HG03354 (cell line): ENCODE measurements around the gene ANKS6.

Experiments
- ATAC-seq: cut with Tn5 transposase; IDR thresholded peaks from one replicate; pipeline ENCODE4 v1.9.1; 2021; ENCODE audit warnings: mild to moderate bottlenecking; ENCODE audit not compliant: unreplicated experiment, poor library complexity, severe bottlenecking

ANKS6 gene

GRCh38 chr9:98743818-98744611 is 52.3 kb downstream of the ANKS6 start:
- ATAC-seq: no peak

- ATAC-seq: no peak
Measured at GRCh38 chr9:98743329-98743728, 53.0 kb downstream of the ANKS6 start.

DNA sequence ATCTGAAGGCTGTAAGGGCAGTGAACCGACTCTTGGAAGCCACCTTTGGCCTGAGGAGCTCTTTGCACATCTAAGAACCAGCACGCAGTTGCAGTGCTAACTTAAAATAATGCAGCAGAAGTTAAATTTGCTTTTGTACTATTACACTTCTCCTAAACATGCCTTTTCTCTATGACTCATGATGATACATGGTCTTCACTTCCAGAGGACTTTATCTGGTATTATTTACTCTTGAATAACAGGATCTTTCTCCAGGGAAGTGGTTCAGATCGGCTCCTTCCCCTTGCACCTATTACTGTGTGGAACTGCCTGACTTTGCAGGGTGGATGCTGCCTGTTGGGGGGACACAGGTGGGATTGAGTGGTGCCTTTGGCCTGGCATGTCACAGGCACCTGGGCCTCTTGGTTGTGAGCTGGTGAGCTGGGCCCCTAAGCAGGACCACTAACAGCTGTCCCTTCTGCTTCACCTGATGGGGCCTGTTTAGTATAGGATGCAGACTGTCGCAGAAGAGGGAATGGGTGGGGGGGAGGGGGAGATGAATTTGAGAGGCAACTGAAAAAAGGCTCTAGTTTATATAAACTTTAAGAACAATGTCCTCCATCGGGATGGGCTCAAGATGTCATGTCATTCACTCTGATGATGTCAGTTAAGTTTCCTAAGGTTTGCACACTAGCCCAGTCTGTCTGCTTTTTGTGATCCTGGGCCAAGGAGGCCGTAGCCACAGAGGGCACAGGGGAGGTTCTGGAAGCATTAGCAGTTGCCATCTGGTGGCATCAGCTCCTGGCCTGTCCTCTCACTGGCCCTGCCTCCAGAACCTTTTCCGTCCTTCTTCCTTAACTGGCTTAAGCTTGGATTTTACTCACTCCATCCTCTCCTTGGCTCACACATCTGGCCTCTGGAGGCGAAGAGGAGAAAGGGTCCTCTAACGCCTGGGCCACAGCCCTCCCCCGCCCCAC is 53.8 kb downstream of the ANKS6 start:
- ATAC-seq: no peak

DNA sequence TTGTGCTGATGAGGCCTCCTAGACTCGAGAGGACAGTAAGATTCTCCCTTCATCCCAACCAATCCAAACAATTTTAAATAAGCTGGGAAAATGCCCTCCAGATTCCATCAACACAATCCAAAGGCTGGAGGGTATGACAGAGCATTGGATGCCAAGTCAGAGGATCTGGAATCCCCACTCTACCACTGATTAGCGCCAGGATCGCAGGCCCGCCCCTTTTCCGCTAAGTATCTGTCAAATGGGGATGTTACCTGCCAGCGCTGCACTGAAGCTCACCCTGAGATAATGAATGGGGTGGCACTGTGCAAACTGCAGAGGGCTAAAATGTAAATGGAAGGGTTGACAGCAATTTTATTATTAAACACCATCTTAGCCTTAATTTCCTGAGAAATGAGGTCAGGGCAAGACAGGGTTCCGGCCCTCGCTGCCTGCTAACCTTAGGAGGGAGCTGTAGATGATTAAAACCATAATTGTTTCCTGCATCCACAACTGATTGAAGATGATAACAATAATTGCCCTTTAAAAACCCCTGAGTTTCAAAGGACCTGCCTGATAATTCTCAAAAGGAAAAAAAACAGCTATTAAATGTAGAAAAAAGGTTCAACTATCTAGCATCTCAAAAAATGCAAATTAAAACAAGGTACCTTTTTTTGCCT is 56.0 kb downstream of the ANKS6 start:
- ATAC-seq: no peak

DNA sequence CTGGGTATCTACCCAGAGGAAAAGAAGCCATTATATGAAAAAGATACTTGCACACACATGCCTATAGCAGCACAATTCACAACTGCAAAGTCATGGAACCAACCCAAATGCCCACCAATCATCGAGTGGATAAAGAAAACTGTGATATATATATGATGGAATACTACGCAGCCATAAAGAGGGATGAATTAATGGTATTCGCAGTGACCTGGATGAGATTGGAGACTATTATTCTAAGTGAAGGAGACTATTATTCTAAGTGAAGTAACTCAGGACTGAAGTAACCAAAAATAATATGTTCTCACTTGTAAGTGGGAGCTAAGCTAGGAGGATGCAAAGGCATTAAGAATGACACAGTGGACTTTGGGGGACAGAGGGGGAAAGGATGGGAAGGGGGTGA is 57.6 kb downstream of the ANKS6 start:
- no peak for ATAC-seq

- ATAC-seq: no peak
Measured at GRCh38 chr9:98736226-98736625, 60.1 kb downstream of the ANKS6 start.

DNA sequence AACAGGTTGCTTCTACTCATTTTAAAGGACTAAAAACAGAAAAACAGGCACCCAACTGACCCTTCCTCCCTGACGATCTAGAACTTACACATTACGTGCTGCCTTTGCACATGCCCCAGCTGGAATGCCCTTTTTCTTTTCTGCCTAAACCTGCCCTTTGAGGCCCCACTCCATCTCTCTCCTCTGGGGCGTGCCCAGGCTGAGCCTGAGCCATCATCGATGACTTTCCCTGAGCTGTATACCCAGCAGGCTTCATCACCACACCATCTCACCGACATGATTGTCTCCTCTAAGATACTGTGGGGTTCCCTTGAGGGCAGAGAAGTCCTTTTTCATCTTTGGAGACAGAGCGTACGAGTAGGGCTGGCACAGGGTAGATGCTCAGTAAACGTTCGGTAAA is 63.6 kb downstream of the ANKS6 start:
- no peak for ATAC-seq

DNA sequence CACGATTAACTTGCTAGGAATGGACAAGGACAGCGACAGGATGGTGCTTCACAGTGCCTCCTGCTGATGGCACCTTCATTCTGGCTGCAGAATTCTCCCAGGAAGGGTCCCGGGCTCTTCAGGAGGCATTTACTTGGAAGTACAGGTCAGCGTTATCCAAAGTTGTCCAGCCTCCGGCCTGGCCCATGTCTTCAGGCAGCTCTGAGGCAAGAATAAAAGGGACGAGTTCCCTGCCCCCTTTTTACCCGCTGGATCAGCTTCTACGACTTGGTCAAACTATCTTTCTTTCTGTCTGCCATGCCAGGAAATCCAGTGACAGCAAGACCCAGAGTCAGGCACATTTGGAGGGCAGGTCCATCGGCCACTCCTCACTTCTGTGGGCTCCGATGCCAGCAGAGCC is 64.3 kb downstream of the ANKS6 start:
- no peak for ATAC-seq

DNA sequence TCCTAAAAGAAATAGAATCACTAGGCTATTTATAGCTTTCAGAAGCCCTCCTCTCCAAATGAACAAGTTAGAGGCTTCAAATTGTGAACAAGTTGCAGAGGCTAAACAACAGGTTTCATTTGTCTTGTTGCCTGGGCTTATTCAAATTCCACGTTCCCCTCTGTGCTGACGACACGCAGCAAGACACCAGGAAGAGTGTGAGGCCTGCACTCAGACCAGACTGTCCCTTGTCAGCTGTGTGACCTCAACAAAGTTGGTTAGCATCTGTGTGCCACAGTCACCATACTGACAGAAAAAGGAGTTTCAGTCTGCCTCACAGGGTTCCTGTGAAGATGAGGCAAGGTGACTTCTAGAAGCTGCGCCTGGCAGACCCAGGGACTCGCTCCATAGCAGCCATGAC is 65.5 kb downstream of the ANKS6 start:
- no peak for ATAC-seq

DNA sequence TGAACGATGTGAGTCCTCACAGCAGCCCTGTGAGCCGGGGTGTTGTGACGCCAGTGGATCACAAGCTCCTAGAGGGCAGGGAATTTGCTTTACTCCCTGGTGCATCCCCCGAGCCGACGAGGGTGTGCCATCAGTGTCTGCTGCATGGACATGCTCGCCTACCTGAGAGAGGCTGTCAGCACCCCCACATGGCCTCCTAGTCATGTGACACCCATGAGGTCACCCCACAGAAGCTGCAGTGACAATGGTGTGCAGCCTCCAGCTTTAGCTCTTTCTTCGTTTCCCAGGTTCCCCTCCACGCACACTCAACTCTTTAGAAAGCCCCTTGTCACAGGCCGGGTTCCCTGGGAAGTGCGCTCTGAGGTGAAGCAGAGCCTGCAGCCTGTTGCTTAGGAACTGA is 67.9 kb downstream of the ANKS6 start:
- no peak for ATAC-seq

GRCh38 chr9:98727428-98727827 is 68.9 kb downstream of the ANKS6 start:
- no peak for ATAC-seq

DNA sequence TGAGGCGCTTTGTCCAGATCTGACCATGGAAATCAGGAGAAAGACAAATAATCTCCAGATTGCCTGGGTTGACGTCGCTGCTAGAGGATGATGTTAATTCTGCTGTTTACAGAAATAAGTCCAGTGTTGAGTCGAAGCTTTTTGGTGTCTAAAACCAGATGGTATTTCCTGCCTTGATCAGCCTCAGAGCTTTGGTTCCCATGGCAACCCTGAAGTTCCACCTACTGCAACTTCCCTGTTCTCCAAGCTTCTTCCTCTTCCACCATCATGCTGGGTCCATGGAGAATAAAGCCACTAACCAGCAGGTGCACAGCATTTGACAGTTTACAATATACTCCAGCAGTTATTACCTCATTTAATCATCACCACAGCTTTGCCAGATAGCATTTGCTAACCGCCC is 69.6 kb downstream of the ANKS6 start:
- ATAC-seq: no peak

DNA sequence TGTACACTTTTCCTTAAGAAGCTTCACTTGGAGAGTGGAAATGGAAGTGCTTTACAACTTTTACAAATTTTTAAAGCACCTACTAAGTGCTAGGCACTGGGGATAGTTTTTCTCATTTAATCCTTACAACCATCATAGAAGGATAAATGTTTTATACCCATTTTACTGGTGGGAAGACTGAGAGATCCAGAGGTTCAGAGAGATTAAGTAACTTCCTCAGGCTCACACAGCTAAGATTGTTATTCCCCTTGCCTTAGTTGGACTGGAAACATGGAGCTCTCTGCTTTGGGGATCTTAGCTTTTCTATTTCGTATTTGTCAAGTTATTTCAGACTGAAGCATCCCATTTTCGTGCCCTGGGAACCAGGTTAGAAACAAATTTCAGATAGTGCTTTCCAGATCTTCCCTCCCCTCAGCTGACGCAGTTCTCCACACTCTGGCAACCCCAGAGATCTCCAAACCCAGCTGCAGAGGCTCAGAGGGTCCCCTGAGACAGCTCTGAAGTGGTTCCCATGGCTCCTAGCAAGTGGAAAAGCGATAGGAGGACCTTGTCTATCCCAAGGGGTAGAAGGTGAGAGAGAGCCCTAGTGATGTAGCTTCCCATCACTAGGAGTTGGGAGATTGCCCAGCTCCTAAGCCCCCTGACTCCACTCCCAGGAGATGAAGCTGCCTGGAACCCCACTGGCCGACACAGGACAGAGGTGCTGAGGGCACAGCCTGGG is 71.4 kb downstream of the ANKS6 start:
- ATAC-seq: no peak

DNA sequence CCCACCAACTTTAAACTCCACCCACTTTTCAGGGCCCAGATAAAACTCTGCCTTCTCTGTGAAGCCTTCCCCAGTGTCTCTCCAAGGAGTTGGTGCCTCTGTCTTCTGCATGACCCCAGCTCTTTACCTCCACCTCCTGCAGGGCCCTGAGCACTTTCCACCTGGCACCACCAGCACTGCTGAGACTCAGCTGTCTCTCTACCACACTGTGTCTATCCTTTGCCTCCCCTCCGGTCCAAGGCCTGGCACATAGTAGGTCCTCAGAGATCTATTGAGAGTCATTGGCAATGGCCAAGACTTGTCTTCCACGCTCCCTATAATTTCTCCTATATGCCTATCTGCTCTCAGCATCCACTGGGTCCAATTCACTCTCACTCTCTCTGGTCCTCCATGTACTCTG is 74.7 kb downstream of the ANKS6 start:
- no peak for ATAC-seq

DNA sequence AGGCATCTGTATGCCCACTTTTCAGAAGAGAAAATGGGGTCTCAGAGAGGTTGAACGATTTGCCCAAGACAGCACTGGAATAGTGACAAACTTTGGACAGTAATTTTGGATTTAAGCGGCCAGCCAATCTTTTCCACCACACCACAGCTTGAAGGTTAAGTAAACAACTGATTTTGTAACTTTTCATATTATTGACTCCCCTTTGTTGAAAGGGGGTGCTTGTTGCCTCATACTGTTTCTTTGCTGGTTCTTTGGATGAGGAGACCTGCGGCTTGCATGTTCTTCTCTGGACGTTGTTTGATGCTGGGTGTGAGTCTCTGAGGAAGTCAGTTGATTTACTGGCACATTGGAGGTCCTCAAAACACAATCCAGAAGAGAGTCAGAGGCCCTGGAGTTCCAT is 76.0 kb downstream of the ANKS6 start:
- ATAC-seq: no peak

DNA sequence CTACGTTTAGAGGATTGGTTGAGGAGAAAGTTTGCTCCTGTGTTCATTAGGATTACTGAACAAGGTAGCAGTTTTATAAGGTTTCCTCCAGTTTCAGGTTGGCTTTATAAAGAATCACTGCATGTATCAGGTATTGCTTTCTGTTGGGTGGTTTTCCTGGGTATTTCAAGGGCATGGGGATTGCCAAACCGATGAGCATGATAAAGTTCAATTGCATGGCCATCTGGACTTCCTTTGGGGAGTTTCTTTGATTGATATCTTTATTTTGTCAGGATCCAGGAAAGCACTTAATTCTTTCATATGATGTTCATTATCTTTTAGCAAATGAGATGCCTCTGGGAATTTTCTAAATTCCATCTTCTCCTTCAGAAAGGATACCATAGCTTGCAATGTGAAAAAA is 77.3 kb downstream of the ANKS6 start:
- no peak for ATAC-seq

GRCh38 chr9:98714833-98715232 is 81.5 kb downstream of the ANKS6 start:
- ATAC-seq: no peak

GRCh38 chr9:98712987-98713386 is 83.4 kb downstream of the ANKS6 start:
- ATAC-seq: no peak

- ATAC-seq: no peak
Measured at GRCh38 chr9:98709968-98710965, 86.1 kb downstream of the ANKS6 start.
